Ammon's horn (tissue), 1 donor: ENCODE data around the gene FBLN5.
"Not testable (repeated sequence)": the region's sequence is repeated elsewhere in the genome, so short reads cannot be mapped to it uniquely, and the experiment has no call there.

Experiments used
- DNase-seq: peaks from one replicate; pipeline ENCODE4 v3.0.0-alpha.2; 2016; ENCODE audit warnings: low spot score

The FBLN5 gene

DNA sequence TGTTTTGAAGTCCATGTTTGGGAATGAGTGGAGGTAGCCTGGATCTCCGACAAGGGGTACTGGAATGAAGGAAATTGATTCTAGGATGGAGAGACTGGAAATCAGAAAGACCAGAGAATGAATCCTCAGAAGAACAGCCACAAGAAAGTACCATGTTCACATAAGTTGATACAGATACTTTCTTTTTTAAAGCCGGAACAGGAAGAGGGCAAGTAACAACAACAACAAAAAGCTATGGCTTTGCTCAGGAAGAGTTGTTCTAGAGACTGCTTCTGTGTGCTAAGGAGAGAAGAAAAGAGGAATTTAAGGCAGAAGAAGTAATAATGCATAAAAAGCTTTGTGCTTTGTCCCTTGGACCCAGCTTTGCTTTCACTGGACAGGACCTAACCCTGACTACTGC is 86.4 kb downstream of the FBLN5 start:
- no peak for DNase-seq

DNA sequence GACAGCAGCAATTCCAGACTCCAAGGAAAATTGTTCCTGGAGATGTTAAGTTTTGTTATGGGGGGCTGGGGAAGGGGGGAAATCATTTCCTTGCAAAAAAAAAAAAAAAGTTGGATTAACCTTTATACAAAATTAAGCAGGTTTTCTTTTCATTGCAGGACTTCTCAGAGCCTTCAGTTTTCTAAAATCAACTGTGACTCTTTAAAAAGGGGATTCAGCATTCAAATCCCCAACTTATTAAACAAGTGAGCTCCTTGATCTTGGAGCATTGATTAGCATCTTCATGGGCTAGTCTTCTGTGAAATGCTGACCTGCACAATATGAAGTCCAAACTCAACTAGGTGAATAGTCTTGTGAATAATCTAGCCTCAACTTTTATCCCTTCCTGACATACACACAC is 87.3 kb downstream of the FBLN5 start:
- no peak for DNase-seq

DNA sequence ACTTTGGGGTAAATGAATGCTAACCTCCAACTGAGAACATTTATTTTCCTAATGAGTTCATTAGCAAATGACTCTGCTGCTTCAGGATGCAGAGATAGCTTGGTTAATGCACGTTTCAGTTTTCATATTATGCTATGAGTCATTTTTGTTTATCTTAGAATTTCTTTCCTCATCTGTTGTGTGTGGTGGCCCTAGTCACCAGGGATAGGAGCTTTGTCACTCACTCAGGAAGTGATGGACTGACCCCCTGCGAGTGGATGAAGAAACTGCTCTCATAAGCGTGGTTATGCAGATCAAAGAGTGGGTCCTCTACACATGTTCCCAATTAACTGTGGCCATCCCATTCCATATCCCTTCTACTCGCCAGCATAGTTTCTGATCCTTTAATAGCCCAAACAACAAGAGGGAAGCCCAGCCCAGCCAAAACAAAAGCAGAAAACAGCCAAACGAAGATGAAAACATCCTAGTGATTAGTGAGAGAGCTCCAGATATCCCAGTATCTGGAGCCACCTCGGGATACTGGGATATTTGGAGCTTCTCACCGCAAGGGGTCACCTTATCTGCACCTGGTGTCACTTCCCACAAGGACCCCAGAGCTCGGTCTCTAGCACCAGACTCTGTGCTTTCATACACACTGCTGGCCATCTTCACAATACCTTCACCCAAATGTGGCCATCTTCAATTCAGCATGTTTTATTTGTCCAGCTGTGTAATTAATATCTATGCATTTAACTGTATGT is 88.8 kb downstream of the FBLN5 start:
- no peak for DNase-seq

DNA sequence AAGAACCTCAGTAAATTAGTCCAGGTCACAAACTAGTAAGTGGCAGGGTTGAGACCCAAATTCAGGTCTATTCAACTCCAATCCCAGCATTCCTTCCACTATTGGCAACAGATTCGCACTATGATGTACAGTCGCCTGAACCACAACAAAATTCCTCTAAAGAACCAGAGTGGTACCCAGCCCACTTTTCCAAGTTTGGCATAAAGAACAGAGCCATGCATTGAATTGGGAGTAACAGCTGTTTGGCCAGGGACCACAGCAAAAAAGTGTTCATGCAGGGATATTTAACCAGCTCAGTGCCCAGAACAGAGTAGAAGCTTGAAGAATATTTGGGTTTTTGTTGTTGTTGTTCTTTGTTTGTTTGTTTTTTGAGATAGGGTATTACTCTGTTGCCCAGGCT is 89.9 kb downstream of the FBLN5 start:
- DNase-seq: no peak

DNA sequence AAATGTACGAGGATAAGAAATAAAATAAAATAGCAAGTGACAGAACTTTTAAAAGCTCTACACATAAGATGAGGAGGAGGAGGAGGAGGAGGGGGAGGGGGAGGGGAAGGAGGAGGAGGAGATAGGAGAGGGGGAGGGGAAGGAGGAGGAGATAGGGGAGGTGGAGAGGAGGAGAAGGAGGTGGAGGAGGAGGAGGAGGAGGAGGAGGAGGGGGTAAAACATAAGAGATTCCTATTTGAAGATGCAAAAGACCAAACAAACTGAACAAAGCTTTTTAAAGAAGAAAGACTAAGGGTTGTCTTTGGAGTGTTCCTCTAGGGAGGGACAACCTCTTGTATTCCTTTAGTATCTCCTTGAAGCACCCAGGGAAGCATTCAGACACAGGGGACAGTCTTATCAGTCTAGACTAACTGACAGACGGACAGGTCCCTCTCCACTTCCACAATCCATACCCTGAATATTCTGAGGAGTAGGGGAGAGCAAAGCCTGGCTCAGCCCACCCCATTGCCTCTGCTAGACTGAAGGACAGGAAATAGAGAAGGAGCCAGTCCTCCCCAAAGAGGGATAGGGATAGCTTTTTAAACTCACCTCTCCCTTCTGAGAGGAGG is 93.1 kb downstream of the FBLN5 start:
- DNase-seq: no peak

- no peak for DNase-seq
Observed at GRCh38 chr14:91851563-91851962, 95.9 kb downstream of the FBLN5 start.

- DNase-seq: no peak
Observed at GRCh38 chr14:91848504-91849001, 98.9 kb downstream of the FBLN5 start.

DNA sequence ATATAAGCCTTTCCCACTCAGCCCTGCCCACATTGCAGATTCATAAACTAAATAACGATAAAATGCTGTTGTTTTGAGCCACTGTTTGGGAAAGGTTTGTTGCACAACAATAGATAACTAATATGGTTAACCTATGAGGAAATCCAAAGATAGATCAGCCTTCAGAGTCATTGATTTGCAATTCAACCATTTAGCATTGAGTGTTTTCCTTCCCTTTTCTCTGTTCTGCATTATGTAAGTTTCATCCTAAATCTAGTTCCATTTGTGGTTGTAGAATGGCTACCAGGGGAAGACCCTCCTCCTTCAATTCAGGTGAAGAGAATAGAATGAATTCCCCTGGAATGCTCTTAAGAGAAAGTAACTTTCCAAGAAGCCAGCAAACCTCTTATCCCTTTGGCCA is 99.8 kb downstream of the FBLN5 start:
- DNase-seq: no peak

DNA sequence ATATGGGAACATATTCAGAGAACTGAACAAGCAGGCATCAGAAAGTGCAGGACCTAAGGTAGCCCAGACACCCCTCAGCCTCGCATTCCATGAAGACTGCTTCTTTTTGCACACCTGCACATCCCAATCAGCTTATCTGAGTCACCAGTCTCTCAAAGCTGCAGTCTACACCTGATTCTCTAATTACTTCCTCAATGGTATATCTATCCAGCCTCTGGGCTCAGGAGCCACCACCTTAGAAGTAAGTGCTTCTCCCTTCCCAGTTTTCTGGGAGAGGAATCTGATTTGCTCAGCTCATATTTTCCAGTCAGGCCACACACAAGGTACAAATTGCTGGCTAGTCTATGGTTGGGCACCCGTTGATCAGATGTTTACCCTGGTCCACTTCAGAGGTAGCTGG is 101.8 kb downstream of the FBLN5 start:
- DNase-seq: no peak

DNA sequence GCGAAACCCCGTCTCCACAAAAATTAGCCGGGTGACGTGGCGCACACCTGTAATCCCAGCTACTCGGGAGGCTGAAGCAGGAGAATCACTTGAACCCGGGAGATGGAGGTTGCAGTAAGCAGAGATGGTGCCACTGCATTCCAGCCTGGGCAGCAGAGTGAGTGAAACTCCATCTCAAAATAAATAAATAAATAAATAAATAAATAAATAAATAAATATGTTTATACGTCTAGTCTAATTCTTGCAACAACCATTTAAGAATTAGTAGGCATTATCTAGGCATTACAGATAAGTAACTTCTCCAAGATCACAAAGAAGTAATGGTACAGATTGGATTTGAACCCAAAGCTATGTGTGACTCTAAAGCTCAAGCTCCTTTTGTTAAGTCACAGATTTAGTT is 102.4 kb downstream of the FBLN5 start:
- not testable (repeated sequence) for DNase-seq

- DNase-seq: no peak
Observed at GRCh38 chr14:91844029-91844428, 103.5 kb downstream of the FBLN5 start.

GRCh38 chr14:91843437-91843836 is 104.1 kb downstream of the FBLN5 start:
- DNase-seq: no peak

- no peak for DNase-seq
Observed at GRCh38 chr14:91841065-91841464, 106.4 kb downstream of the FBLN5 start.

- DNase-seq: no peak
Observed at GRCh38 chr14:91839749-91840148, 107.7 kb downstream of the FBLN5 start.

DNA sequence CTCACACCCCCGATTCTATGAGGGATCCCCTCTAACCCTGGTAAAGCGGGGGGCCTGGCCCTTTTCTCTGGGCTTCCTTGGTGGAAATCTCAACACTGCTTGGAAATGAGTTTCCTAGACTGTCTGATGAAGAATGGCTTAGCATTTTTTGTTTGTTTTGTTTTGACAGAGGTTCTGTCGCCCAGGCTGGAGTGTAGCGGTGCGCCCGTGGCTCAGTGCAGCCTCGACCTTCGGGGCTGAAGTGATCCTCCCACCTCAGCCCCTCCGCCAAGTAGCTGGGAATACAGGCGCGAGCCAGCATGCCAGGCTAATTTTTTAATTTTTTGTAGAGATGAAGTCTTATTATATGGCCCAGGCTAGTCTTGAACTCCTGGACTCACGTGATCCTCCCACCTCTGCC is 110.4 kb downstream of the FBLN5 start:
- no peak for DNase-seq

DNA sequence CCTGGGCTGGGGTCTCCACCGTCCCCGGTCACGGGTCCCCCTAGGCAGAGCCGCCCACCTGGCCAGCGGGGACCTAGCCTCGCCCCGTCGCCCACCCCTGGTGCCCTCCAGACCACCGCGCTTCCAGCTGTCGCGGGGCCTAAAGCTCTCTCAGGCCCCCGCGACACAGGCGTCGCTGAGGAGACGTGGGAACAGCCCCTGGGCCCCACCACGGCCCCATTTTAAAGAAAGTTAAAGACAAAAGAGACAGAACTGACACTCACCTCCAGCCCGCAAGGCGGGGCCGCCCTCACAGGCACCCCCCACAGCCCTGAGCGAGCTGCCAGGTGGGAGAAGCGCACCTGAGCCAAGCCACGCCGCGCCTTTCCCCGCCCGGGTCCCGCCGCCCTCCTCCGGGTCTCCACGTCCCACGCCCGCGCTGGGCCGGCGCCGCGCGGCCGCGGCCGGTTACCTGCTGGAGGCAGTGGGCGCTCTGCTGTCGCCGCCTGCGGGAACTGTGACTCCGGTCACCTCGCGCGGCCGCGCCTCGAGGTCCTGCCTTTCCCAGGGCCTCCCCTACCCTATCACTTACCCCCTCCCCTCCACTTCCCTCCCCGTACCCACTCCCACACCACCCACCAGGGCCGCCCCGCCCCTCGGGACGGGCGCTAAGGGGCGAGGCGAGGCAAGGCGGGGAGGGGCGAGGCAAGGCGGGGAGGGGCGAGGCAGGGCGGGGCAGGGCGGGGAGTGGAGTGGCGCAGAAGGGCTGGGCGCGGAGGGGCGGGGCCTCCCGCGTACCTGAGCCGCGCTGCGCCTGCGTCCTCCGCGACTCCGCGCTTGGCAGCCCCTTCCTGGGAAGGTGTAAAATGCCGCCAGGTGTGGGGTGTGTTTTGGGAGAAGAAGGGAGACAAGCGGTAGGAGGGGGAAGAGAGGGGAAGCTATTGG is 111.3 kb downstream of the FBLN5 start:
- no peak for DNase-seq

- DNase-seq: no peak
Observed at GRCh38 chr14:91835197-91835919, 112.1 kb downstream of the FBLN5 start.

DNA sequence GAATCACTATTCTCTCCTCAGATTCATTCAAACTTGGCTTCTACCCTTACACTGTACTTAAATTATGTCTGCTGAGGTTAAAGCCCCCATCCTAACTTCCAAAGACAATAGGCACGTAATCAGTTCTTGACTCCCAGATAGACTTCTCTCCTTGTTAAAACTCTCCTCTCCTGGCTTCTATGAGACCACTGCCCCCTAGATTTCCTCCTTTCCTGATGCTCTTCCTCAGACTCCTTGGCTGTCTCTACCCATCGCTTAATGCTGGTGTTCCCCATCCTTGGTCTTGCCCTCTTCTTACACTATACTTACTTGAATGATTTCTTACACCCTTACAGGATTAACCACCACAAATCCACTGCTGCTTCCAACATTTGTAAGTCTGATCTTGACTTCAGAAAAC is 112.9 kb downstream of the FBLN5 start:
- no peak for DNase-seq

DNA sequence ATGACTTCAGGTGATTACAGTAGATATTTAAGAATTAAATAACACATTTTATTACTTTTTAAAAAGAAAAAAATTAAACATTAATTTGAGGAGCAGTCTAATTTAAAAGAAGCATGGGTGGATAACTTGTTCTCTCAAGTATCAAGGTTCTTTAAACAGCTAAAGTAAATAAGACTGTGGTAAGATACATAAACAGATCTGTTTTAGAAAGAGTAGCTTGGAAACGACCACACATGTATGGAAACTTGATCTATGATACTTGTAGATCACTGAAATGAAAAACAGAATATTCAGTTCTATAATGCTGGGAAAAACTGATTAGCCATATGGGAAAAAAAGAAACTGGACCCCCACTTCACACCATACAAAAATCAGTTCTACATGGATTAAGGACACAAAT is 116.2 kb downstream of the FBLN5 start:
- no peak for DNase-seq

DNA sequence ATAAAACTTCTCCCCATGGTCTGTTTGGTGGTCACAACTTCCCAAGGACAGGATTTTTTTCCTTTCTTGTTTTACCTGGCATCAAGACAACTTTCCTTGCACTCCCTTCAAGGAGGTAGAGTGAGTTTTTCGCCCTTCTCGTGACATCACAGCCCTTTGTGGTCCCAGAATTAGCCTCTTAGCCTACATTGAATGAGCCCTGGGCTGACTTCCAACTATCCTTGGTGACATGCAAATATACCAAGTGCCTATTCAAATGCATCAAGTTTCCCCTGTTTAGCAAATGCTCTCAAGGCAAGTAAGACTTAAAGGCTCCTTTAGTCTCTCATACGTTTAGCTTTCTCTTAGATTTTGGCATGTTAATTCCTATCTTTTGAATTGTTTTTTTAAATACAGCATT is 116.7 kb downstream of the FBLN5 start:
- no peak for DNase-seq

DNA sequence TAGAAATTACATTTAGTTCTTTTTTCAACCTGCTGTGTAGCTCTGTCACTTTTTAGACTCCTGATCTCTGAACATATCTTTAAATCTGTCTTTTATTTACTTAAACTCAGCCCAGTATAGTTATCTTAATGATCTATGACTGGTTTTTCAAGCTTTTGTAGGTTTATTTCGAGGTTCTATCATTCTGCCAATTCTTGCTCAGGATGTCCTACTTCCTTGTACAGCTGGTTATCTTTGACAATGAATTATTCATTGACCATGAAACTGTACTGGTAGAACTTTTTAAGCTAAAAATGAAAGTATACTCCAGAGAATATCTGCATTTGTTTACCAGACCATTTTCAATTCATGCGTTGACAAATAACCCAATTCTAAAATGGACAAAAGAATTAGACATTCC is 118.0 kb downstream of the FBLN5 start:
- no peak for DNase-seq

GRCh38 chr14:91827746-91828145 is 119.7 kb downstream of the FBLN5 start:
- DNase-seq: no peak
